NCI-H1694 (cell line): ENCODE measurements around the gene RBFOX2.
"Not testable (repeated sequence)": the region's sequence is repeated elsewhere in the genome, so short reads cannot be mapped to it uniquely, and the experiment has no call there.

Experiments used
- DNase-seq: peaks from one replicate; lab custom pipeline; 2025; lab: John Stamatoyannopoulos, UW

RBFOX2 gene, protein sequence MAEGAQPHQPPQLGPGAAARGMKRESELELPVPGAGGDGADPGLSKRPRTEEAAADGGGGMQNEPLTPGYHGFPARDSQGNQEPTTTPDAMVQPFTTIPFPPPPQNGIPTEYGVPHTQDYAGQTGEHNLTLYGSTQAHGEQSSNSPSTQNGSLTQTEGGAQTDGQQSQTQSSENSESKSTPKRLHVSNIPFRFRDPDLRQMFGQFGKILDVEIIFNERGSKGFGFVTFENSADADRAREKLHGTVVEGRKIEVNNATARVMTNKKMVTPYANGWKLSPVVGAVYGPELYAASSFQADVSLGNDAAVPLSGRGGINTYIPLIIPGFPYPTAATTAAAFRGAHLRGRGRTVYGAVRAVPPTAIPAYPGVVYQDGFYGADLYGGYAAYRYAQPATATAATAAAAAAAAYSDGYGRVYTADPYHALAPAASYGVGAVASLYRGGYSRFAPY

DNA sequence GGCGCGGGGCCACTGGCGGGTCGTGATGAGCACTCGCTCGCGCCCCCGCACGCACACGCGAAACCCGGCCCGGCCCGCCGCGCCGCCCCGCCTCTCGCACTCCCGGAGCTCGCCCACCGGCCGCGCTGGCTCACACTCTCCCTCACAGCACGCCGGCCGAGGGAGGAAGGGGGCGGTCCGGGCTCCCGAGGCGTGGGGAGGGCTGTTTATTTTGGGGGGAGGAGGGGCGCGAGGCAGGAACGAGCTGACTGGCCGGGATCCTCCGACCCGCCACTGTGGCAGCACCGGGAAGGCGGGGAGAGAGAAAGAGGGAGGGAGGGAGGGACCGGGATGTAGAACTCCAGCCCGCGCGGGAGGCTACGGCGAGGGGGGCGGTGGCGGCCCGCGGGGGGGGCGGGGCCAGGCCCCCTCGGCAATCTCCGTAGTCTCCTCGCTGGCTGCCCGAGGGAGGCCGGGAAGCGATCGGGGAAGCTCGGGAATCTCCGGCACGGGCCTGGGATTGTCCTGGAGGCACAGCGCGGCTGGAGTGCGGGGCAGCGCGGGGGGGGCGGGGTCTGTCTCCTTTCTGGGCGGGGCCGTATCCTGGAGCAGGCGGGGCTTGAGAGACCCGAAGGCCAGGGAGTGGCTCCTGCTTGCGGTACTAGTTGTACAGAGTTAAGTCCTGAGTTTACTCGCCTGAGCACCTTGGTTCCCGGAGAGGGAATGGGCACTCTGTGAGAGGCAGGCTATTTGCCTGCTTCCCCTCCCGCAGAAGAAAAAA, at the start of gene RBFOX2:
RBFOX2 (minus strand) TSS at position 179 of the 760 bp plus-strand sequence. CDS start 399 bp downstream, outside the sequence.
- DNase-seq, result peak; percentile 75

DNA sequence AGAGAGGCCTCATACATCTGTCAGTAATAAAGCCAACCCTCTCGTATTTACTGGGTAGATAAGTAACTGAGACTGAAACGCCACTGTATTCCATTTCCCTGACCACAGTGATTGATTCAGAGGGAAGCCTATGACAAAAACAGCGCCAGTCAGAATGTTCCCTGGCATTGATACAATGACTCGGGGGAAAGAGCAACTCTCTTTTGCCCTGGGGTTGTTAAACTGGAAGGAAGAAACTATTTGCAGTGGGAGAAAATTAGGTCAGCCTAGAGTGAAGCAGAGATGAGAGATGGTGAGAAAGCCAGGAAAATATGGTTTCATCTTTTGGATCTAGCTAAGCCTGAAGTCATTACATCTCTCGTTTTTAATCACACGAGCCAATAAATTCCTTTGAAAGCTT, 48.6 kb upstream of the RBFOX2 start:
- no peak for DNase-seq

DNA sequence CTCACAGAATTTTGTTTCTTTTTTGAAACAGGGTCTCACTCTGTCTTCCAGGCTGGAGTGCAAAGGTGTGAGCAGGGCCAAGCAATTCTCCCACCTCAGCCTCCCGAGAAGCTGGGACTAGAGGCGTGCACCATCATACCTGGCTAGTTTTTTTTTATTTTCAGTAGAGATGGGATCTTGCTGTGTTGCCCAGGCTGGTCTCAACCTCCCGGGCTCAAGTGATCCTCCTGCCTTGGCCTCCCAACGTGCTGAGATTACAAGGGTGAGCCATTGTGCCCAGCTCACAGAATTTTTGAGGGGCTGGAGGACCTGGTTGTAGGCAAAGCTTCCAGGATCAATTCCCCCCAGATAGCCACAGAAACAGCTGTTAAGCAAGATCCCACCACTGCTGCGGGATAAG, 47.1 kb upstream of the RBFOX2 start:
- DNase-seq, result no peak

DNA sequence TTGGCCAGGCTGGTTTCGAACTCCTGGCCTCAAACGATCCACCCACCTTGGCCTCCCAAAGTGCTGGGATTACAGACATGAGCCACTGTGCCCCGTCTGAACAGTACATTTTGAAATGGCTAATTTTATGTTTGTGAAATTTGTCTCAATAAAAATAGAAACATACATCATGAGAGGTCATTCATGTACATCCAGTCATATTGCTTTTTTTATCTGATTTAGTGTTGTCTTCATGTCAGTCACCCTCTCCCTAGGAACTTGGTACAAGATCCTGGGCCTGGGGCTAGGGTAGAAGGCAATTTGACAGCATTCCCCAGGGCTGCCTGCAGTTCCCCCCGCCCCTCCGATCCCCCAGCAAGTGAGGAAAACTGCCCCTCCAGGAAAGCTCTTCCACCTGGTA, 46.6 kb upstream of the RBFOX2 start:
- DNase-seq, result no peak

DNA sequence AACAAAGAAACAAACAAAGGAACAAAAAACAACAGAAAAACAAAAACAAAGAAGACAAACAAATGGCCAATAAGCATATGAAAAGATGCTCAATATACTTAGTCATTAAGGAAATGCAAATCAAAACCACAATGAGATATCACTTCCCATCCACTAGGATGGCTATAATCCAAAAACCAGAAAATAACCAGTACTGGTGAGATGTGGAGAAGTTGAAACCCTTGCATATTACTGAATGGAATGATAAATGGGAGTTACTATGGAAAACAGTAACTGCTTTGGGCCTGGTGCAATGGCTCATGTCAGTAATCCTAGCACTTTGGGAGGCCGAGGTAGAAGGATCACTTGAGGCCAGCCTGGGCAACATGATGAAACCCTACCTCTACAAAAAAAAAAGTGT, 44.9 kb upstream of the RBFOX2 start:
- no peak for DNase-seq

DNA sequence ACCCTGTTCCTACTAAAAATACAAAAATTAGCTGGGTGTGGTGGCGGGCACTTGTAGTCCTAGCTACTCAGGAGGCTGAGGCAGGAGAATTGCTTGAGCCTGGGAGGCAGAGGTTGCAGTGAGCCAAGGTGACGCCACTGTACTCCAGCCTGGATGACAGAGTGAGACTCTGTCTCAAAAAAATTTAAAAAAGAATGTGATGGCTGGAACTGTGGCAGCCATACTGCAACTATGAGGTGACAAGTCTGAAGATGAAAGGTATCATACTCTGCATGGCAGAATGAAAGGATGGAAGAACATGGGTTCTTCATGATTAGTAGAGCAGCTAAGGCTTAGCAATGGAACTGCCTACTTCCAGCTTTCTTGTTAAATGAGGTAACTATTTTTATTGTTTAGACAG, 42.0 kb upstream of the RBFOX2 start:
- DNase-seq, result not testable (repeated sequence)

GRCh38 chr22:36069368-36069767, 40.7 kb upstream of the RBFOX2 start:
- no peak for DNase-seq

- DNase-seq, result no peak
Observed at GRCh38 chr22:36068776-36069344, 40.2 kb upstream of the RBFOX2 start.

GRCh38 chr22:36067235-36067558, 38.6 kb upstream of the RBFOX2 start:
- DNase-seq, result no peak

DNA sequence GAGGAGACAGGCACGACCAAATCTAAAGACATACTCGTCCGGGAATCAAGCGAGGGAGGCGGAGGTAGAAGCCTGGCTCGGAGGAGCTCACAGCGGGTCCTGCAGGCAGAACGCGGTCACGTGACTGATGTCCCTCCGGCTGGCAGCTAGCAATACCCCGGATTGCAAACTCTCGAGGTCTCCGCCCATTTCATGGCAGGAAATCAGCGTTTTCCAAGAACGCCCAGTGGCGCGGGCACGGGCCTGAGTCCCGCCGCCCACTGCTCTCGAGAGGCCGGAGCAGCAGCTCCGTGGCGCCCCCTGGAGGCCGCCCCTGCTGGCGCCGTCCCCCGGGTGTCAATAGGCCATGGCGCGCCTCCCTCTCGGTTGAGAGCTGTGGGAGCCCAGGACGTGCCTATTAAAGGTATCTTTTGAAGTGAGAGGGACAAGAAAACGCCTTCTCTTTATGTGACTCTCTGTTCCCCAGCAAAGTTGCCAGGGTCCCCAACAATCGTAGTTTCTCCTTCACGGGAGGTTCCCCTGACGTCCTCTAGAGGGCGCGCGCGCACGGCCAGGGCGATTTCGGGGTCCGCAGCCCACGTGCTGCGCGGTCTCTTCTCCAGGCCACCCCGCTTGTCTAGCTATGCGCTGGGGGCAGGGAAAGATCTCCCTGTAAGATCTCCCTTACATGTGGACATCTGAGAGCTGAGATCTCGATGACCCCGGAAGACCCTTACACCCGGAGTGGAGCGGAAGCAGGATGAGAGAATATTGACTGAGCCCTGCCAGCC, 37.3 kb upstream of the RBFOX2 start:
- peak; percentile 85 for DNase-seq

GRCh38 chr22:36065462-36065774, 36.8 kb upstream of the RBFOX2 start:
- DNase-seq, result no peak

DNA sequence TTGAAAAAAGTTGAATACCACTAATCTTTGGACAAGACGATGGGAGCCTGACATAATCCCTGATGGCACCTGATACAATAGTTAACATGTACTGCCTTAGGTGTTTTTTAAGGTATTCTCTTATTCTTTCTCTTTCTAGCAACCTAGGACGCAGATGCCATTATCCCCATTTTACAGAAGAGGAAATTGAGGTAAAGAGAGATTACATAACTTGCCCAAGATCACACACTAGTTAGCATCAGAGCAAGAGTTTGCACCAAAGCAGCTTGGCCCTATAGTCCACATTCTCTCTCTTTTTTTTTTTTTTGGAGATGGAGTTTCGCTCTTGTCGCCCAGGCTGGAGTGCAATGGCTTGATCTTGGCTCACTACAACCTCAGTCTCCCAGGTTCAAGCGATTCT, 35.7 kb upstream of the RBFOX2 start:
- no peak for DNase-seq

DNA sequence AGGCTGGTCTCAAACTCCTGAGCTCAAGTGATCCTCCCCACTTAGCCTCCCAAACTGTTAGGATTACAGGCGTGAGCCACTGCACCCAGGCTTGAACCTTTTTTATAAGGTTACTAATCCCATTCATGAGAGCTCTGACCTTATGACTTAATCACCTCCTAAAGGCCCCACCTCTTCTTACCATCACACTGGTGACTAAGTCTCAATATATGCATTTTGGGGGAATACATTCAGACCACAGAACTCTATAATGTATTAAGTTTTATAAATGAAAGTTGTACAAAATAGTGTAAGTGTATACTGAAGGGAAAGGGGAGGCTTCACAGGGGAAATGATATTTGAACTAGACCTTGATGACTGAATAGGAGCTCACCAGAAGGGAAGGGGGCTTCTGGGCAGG, 28.4 kb upstream of the RBFOX2 start:
- no peak for DNase-seq

DNA sequence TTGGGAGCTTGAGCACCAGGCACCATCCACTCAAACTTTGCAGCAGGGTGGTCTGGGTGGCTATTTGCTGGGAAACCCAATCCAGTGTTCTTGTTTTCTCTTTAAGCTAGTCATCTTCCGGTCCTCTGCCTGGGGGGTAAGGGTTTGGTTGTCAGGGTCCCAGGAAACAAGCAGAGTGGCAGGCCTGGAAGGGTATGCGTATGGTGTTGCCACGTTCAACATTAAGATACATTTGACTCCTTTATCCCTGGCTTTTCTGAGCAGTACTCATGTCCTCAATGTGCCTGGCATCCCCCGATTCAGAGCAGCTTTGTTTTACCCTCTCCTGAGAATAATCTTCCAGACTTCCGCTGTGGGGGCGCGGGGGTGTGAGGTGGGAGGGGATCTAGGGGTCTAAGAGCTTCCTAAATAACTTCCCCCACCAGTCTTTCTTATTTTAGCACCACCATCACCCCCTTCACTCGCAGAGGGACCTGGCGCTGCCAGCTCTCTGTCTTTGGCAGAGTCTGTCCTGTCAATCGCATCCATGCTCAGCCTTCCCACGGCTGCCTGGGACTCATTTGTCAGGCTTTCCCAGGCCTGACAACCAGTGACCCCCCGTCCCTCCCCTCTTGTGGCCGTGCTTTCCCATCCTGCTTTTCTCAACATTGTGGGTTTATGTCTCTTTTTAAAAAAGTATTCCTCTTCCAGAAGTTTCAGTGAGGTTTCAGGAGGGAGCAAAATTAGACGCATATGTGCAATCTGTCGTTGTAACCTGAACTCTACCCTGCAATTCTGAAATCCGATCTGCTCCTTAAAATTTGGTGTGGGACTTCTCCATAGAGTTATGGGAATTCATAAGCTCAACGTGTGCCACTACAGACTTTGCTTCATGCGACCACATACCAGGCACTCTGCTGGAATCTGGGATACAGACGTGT, 27.0 kb upstream of the RBFOX2 start:
- DNase-seq, result peak; percentile 27

GRCh38 chr22:36054446-36054845, 25.8 kb upstream of the RBFOX2 start:
- not testable (repeated sequence) for DNase-seq

DNA sequence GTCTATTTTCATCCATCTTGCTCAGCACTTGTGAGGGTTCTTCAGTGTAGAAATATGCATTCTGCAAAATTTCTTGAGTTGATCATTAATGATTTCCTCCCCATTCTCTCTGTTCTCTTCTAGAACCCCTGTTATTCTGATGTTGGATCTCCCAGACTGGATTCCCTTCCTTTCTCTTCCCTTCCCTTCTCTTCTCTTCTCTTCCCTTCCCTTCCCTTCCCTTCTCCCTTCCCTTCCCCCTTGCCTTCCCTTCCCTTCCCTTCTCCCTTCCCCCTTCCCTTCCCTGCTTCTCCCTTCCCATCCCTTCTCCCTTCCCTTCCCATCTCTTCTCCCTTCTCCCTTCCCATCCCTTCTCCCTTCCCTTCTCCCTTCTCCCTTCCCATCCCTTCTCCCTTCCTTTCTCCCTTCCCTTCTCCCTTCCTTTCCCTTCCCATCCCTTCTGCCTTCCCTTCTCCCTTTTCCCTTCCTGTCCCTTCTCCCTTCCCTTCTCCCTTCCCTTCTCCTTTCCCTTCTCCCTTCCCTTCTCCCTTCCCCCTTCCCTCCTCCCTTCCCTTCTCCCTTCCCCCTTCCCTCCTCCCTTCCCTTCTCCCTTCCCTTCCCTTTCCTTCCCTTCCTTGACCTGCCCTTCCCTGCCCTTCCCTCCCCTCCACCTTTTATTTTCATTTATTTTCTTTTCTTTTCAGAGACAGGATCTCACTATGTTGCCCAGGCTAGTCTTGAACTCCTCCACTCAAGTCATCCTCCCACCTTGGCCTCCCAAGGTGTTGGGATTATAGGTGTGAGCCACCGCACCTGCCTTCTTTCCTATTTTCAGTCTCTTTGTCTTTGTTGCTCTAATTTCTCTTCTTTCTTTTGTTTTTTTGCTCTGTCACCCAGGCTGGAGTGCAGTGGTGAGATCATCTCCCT, 24.9 kb upstream of the RBFOX2 start:
- no peak for DNase-seq

- no peak for DNase-seq
Observed at GRCh38 chr22:36052505-36052941, 23.9 kb upstream of the RBFOX2 start.

DNA sequence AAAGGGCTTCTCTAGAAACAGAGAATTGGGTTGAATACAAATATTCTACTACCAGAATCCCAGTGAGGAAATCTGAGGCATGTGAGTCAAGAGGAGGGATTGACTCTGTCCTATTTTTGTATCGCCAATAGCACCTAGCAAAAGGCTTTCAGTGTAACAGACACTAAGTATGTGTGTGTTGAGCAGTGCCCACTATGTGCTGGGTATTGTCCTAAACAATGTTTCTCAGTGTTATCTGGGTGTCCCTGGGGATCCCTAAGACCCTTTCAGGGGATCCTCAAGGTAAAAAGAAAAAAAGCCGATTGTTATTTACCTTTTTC, 21.0 kb upstream of the RBFOX2 start:
- no peak for DNase-seq

DNA sequence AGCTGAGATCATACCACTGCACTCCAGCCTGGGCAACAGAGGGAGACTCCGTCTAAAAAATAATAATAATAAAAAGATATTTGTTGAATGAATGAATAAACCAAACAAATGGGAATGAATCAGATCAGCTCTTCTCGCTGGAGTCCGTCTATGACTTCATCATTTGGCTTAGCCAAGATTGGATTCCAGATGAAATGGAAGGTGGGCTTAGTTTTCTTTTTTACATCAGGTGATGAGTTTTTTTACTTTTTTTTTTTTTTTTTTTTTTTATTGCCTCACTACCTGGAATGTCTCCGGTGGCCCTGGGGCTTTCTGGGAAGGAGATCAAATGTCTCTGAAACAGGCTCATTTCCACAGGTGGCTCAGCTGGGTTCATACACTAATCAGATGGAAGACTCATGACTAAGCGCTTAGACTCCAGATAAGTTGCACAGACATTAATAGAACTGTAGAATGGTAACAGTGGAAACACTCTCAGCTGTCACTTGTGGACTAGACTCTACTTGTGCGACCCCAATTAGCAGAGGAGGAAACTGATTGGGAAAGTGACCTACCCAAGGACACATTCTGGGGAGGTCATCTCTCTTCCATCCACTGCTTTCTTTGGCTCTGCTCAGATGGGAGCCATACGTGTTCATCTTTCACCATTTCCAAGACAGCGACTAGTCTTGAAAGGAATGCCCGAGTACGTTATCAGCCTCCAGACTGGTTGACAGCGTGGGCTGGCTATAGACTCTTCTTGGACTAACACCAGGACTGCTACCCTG, 20.5 kb upstream of the RBFOX2 start:
- no peak for DNase-seq

GRCh38 chr22:36044517-36044916, 15.9 kb upstream of the RBFOX2 start:
- not testable (repeated sequence) for DNase-seq
